Astrocyte (in vitro differentiated cells and primary cell): ENCODE data around the gene GADD45B.

Experiments
- CTCF ChIP-seq: IDR thresholded peaks from 2 replicates; pipeline ENCODE4 v1.5.1; 2011; ENCODE audit warnings: low read depth, mild to moderate bottlenecking, inconsistent platforms, low read length, moderate library complexity; ENCODE audit not compliant: insufficient read depth
- EZH2 ChIP-seq: IDR thresholded peaks from 2 replicates; pipeline ENCODE4 v1.6.1; 2012; ENCODE audit warnings: mild to moderate bottlenecking, low read length, inconsistent platforms; ENCODE audit not compliant: insufficient read depth

GRCh38 chr19:2454962-2455850 is 20.7 kb upstream of the GADD45B start:
- TF ChIP-seq CTCF, result no peak
- TF ChIP-seq EZH2, result no peak
